Measurements from ENCODE around the gene MTMR11.

The MTMR11 gene

GRCh38 chr1:149936992-149937705, 470 bp upstream of the MTMR11 start:
- FAIRE-seq (no peak), DNase-seq (ENCODE audit: insufficient read length, low spot score) (no peak)
- TF ChIP-seq POU2F2 (IDR thresholded peaks at IDR 0.05; ENCODE audit: low read depth, low read length) = 0 out of 2 replicates have a peak, but pooled peaks have one; percentile 15
- TF ChIP-seq SPI1 (IDR thresholded peaks at IDR 0.05; ENCODE audit: low read depth, low read length) = no peak

GRCh38 chr1:149934356-149934755, 2.3 kb downstream of the MTMR11 start:
- FAIRE-seq (no peak), DNase-seq (ENCODE audit: insufficient read length, low spot score) (no peak)
- TF ChIP-seq POU2F2 (IDR thresholded peaks at IDR 0.05; ENCODE audit: low read depth, low read length) (no peak), PAX5 (IDR thresholded peaks at IDR 0.05; ENCODE audit: insufficient read depth, low read length, severe bottlenecking) (no peak), SPI1 (IDR thresholded peaks at IDR 0.05; ENCODE audit: low read depth, low read length) (no peak), POLR2AphosphoS5 (IDR thresholded peaks at IDR 0.05; ENCODE audit: low read depth, low read length) (no peak), TAF1 (IDR thresholded peaks at IDR 0.05; ENCODE audit: low read depth, low read length) (no peak), POLR2A (IDR thresholded peaks at IDR 0.05; ENCODE audit: low read depth, low read length) (no peak)

GRCh38 chr1:149933208-149933607, 3.5 kb downstream of the MTMR11 start:
- FAIRE-seq (no peak), DNase-seq (ENCODE audit: insufficient read length, low spot score) (no peak)
- TF ChIP-seq PAX5 (IDR thresholded peaks at IDR 0.05; ENCODE audit: insufficient read depth, low read length, severe bottlenecking) (no peak), TAF1 (IDR thresholded peaks at IDR 0.05; ENCODE audit: low read depth, low read length) (no peak), POLR2AphosphoS5 (IDR thresholded peaks at IDR 0.05; ENCODE audit: low read depth, low read length) (no peak), POU2F2 (IDR thresholded peaks at IDR 0.05; ENCODE audit: low read depth, low read length) (no peak), POLR2A (IDR thresholded peaks at IDR 0.05; ENCODE audit: low read depth, low read length) (no peak), SPI1 (IDR thresholded peaks at IDR 0.05; ENCODE audit: low read depth, low read length) (no peak)

GRCh38 chr1:149932474-149932873, 4.2 kb downstream of the MTMR11 start:
- FAIRE-seq = no peak
- TF ChIP-seq POU2F2 (IDR thresholded peaks at IDR 0.05; ENCODE audit: low read depth, low read length) (no peak), SPI1 (IDR thresholded peaks at IDR 0.05; ENCODE audit: low read depth, low read length) (no peak), POLR2AphosphoS5 (IDR thresholded peaks at IDR 0.05; ENCODE audit: low read depth, low read length) (no peak), POLR2A (IDR thresholded peaks at IDR 0.05; ENCODE audit: low read depth, low read length) (no peak), PAX5 (IDR thresholded peaks at IDR 0.05; ENCODE audit: insufficient read depth, low read length, severe bottlenecking) (no peak), TAF1 (IDR thresholded peaks at IDR 0.05; ENCODE audit: low read depth, low read length) (no peak)
- DNase-seq (ENCODE audit: insufficient read length, low spot score) = no peak

- FAIRE-seq (no peak), DNase-seq (ENCODE audit: insufficient read length, low spot score) (no peak)
- no peak for TF ChIP-seq POLR2A (IDR thresholded peaks at IDR 0.05; ENCODE audit: low read depth, low read length)
Observed at GRCh38 chr1:149931212-149931790, 5.4 kb downstream of the MTMR11 start.

- TF ChIP-seq POU2F2 (IDR thresholded peaks at IDR 0.05; ENCODE audit: low read depth, low read length) = no peak
- no peak for TF ChIP-seq PAX5 (IDR thresholded peaks at IDR 0.05; ENCODE audit: insufficient read depth, low read length, severe bottlenecking)
- TF ChIP-seq POLR2A (IDR thresholded peaks at IDR 0.05; ENCODE audit: low read depth, low read length) = no peak
- no peak for TF ChIP-seq TAF1 (IDR thresholded peaks at IDR 0.05; ENCODE audit: low read depth, low read length)
- TF ChIP-seq POLR2AphosphoS5 (IDR thresholded peaks at IDR 0.05; ENCODE audit: low read depth, low read length) = no peak
- no peak for TF ChIP-seq SPI1 (IDR thresholded peaks at IDR 0.05; ENCODE audit: low read depth, low read length)
- no peak for FAIRE-seq
- DNase-seq (ENCODE audit: insufficient read length, low spot score) = no peak
Observed at GRCh38 chr1:149929856-149930255, 6.8 kb downstream of the MTMR11 start.

- TF ChIP-seq SPI1 (IDR thresholded peaks at IDR 0.05; ENCODE audit: low read depth, low read length) (peak; percentile 61; the same call in 1 of the 2 replicates), POU2F2 (IDR thresholded peaks at IDR 0.05; ENCODE audit: low read depth, low read length) (no peak), POLR2AphosphoS5 (IDR thresholded peaks at IDR 0.05; ENCODE audit: low read depth, low read length) (no peak), TAF1 (IDR thresholded peaks at IDR 0.05; ENCODE audit: low read depth, low read length) (no peak), PAX5 (IDR thresholded peaks at IDR 0.05; ENCODE audit: insufficient read depth, low read length, severe bottlenecking) (no peak)
- DNase-seq (ENCODE audit: insufficient read length, low spot score) (no peak), FAIRE-seq (no peak)
Observed at GRCh38 chr1:149928401-149928724, 8.3 kb downstream of the MTMR11 start.

GRCh38 chr1:149927563-149928400, 8.9 kb downstream of the MTMR11 start, which contains the start of gene SF3B4:
Gene SF3B4 (minus strand): TSS chr1:149927803. CDS start chr1:149927759, 44 bp downstream.
- TF ChIP-seq TAF1 (IDR thresholded peaks at IDR 0.05; ENCODE audit: low read depth, low read length) (peak; percentile 81), POLR2AphosphoS5 (IDR thresholded peaks at IDR 0.05; ENCODE audit: low read depth, low read length) (peak; percentile 96), SPI1 (IDR thresholded peaks at IDR 0.05; ENCODE audit: low read depth, low read length) (peak; percentile 64), POLR2A (IDR thresholded peaks at IDR 0.05; ENCODE audit: low read depth, low read length) (peak; percentile 97), POU2F2 (IDR thresholded peaks at IDR 0.05; ENCODE audit: low read depth, low read length) (peak; percentile 51), PAX5 (IDR thresholded peaks at IDR 0.05; ENCODE audit: insufficient read depth, low read length, severe bottlenecking) (peak; percentile 99)
- DNase-seq (ENCODE audit: insufficient read length, low spot score) = peak; percentile 78
- peak; percentile 89 for FAIRE-seq

- FAIRE-seq (peak; percentile 47), DNase-seq (ENCODE audit: insufficient read length, low spot score) (no peak)
- TF ChIP-seq POU2F2 (IDR thresholded peaks at IDR 0.05; ENCODE audit: low read depth, low read length) = no peak
- no peak for TF ChIP-seq POLR2A (IDR thresholded peaks at IDR 0.05; ENCODE audit: low read depth, low read length)
- TF ChIP-seq POLR2AphosphoS5 (IDR thresholded peaks at IDR 0.05; ENCODE audit: low read depth, low read length) = no peak
- TF ChIP-seq SPI1 (IDR thresholded peaks at IDR 0.05; ENCODE audit: low read depth, low read length) = no peak
- no peak for TF ChIP-seq PAX5 (IDR thresholded peaks at IDR 0.05; ENCODE audit: insufficient read depth, low read length, severe bottlenecking)
- no peak for TF ChIP-seq TAF1 (IDR thresholded peaks at IDR 0.05; ENCODE audit: low read depth, low read length)
Observed at GRCh38 chr1:149927056-149927562, 9.6 kb downstream of the MTMR11 start.

Data from GM12891 (cell line).